ENCODE measurements around the gene PPP6R2.

PPP6R2 gene

DNA sequence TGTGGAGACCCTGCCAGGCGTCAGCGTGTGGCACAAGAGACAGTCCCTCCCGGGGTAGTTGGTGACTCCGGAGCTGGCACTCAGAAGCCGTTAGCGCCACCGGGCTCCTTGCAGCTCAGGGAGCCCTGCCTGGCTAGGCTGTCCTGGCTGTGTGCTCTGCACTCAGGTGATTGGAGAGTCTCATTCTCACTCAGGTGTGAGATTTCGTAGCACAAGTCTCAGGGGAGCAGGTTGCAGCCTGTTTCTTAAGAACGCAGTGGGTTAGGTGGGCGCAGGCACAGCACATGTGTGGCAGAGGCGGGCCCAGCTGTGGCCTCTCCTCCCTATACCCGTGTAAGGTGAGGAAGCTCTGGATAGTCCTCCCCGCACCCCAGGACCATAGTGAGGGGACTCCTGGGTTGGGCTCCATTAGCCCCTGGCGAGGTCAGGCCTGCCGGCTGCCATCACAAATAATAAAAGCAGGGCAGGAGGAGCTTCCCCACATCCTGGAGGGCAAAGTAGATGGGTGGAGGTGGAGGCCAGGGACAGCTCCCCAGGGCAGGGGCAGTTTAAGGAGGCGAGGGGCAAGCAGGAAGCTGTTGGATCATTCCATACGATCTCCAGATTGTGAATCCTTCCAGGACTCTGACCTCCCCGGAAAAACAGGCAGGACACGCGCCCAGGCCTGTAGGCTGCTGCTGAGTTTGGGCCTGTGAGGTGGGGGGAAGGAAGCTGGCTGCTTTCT is 92.3 kb downstream of the PPP6R2 start:
- no peak for DNase-seq

DNA sequence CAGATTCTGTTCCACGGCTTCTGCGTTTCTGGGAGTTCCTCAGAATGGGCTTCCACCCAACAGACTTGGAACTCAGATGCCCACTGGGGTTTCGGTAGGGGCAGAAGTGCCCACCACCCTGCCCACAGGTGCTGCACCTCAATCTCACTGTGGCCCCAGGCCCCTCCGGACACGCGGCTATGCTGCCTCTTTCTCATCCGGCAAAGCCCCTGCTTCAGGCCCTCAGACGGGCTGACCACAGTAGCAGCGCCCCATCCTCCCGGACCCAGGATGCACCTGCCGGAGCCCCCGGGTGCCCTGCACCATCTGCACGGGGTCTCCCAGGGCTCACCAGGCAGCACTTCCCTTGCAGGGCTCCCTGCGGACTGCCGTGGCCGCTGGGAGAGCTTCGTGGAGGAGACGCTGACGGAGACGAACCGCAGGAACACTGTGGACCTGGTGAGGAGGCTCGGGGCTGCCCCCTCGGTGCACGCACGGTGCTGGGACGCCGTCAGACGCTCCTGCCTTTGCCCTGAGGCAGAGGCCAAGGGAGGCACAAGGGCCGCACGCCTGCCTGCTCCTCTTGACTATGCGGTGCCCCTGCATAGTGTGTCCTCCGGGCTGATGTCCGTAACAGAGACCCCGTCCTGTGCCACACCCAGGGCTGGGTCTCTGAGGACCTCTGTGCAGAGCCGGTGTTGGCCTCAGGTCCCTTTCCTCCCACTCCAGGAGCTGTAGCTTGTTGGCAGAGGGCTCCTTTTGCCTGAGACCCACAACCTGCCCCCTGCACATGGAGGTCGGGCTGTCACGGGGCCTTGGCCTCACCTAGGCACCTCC is 93.1 kb downstream of the PPP6R2 start:
- DNase-seq, result no peak

DNA sequence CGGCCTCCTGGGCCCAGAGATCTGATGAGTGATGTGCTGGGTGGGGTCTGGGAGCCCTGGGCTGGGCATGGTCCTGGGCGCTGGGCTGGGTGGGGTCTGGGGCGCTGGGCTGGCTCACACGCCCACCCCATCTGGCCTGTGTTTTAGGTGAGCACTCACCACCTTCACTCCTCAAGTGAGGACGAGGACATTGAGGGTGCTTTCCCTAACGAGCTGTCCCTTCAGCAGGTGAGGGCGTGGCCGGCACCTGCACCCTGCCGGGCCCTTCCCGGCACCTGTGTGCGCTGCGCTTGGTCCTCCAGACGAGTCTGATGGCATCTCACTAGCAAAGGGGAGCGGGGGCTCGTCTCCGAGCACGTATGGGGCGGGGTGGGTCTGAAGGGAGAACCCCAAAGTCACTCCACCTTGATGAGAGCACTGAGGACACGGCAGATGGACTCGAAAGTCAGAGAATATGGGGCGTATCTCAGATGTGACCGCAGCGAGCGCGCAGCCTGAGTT is 93.8 kb downstream of the PPP6R2 start:
- no peak for DNase-seq

DNA sequence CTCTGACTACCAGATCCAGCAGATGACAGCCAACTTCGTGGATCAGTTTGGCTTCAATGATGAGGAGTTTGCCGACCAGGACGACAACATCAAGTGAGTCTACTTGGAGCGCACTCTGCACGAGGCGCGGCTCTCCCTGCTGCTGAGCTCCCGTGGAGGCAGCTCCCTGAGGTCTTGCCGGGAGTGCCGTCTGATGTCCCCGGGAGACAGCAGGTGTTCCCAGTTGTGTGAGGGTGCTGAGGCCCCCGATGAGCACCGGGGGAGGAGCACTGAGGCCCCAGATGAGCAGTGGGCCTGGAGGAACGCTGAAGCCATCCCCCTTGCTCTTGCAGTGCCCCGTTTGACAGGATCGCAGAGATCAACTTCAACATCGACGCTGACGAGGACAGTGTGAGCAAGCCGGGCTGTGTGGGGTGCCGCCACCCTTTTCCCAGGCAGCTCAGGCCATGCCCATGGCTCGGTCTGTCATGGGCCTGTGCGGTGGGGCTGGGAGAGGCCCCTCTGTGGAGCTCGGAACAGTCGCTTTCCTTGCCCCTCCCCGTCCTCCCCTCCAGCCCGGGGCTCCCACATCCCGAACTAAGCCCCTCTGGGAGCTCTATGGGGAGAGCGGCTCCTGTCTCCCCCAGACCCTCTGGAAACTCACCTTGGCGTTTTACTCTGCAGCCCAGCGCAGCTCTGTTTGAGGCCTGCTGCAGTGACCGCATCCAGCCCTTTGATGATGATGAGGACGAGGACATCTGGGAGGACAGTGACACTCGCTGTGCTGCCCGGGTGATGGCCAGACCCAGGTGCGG is 94.6 kb downstream of the PPP6R2 start:
- DNase-seq, result no peak

DNA sequence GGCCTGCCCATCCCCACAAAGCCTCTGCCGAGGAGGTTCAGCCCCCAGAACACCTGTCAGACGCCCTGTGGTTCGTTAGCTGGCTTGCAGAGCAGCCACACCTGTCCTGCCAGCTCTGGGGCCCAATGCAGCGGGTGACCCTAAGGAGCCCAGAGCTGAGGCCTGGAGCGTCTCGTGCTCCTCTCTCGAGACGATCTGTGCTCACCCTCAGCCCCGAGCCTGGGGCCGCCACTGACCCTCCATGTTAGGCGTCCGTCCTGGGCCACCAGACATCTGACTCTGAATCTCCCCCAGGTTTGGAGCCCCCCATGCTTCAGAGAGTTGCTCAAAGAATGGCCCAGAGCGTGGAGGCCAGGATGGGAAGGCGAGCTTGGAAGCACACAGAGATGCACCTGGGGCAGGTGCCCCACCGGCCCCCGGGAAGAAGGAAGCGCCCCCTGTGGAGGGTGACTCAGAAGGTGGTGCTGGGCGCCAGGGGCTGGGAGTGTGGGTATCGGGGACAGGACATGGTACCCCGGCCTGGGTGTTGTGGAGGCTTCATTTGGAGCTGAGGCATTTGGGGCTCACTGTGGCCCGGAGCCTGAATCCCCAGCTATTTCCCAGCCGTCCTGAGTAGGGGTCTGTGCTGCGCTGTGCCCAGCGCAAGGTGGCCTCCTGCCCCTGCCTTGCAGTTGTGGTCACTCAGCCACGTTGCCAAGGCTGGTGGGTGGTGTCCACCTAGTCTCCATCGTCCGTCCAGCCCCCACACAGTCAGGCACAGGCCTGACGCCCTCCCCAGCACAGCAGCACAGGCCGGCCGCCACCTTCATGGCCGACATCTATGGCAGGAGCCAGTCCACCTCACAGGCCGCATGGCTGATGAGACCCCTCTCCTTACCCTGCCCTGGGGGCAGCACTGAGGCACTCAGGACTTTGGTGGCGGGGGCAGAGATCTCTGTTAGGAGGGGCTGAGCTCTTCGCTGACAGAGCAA is 95.5 kb downstream of the PPP6R2 start:
- DNase-seq, result no peak

DNA sequence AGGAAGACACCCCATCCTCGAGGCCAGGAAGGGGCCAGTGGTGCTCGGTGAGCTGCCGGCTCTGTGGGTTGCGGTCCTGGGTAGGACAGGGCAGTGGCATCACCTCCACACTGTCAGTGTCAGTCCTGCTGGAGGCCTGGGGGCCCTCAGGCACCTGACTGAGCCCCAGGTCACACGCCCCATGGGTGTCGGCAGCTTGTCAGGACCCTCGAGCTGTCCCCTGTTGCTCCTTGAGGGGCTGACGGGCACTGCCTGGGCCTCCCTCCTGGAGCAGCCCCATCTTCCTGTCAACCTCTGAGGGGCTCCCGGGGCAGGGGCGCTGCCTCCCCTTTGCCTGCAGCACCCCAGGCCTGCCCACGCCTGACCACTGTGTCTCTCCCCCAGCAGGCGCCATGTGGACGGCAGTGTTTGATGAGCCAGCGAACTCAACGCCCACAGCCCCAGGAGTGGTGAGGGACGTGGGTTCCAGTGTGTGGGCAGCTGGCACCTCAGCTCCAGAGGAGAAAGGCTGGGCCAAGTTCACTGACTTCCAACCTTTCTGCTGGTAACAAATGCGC is 96.3 kb downstream of the PPP6R2 start:
- DNase-seq, result no peak

DNA sequence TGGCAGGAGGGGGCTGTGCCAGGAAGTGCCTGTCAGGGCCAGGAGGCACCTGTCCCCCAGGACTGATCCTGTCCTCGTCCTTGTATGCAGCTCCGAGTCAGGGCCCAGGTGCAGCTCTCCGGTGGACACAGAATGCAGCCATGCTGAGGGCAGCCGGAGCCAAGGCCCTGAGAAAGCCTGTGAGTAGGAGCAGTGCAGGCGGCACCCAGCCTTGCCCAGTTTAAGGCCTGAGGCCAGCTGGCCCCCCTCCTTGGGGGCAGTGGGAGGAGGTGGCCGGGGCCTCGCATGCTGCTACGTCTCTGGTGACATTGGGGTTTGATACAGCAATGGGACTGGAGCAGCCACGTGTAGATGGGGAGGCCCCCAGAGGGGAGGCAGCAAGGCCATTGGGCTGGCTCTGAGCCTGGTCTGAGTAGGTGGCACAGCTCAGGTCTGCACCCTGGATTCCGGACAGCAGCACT is 96.8 kb downstream of the PPP6R2 start:
- no peak for DNase-seq

DNA sequence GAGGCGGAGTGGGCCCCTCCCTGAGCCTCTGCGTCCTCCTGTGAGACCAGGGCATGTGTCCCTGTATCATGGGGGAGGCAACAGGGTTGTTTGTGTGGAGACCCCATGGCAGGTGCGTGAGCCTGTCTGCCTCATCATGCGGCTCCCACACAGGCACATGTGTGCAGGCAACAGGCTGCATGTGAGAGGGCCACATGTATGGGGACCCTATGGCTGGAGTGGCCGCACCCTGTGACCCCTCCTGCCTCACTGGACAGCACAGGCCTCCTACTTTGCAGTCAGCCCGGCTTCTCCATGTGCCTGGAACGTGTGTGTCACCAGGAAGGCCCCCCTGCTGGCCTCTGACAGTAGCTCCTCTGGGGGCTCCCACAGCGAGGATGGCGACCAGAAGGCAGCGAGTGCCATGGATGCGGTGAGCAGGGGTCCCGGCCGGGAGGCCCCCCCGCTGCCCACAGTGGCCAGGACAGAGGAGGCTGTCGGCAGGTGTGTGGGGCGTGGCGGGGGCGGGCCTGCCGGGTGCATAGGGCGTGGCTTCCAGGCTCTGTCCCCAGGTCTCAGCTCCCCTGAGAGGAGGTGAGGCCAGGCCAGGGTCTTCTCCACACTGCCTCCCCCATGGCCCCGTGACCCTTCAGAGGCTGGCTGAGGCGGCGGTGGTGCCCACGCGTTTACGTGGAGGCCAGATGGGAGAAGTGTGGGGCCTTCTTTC is 97.6 kb downstream of the PPP6R2 start:
- no peak for DNase-seq

DNA sequence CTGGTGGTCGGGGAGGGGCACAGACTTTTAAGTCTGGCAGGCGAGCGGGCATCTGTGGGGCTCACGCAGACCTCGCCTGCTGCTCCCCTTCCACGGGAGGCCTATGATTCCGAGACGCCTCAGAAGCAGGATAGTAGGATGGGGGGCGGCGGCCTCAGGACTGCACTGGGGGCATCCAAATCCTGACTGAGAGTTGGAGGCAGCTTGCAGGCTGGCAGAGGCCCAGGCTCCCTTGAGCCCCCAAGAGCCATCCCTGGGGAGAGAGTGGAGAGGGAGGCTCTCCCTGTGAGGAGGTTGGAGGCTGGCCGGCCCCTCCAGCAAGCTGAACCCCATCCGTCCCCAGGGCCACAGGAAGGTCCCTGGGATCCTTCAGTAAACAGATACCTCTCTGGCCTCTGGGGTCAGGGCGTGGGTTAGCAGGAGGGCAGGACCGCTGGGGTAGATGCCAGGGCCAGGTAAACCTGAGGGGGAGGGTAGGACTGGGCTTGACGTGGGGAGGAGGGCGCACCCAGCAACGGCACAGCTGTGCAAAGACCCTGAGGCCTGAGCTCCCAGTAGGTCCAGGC is 98.4 kb downstream of the PPP6R2 start:
- DNase-seq, result no peak

DNA sequence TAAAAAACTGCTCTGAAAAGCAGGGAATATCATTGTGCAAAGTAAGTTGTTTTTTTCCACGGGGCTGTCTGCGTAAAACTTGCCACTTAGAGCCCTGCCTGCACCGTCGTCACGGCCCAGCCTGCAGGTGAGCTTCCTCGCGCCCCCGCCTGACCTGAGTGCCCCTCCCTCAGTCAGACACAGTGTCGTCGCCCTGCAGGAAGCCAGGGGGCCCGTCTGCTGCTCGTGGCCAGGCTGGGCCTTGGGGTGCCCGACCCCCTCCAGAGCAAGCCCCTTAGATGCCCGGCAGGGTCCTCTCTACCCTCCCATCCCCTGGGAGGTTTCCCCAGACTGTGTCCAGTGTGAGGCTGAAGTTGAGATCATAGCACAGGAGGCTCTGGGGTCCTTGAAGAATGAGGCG is 100.1 kb downstream of the PPP6R2 start:
- no peak for DNase-seq

DNA sequence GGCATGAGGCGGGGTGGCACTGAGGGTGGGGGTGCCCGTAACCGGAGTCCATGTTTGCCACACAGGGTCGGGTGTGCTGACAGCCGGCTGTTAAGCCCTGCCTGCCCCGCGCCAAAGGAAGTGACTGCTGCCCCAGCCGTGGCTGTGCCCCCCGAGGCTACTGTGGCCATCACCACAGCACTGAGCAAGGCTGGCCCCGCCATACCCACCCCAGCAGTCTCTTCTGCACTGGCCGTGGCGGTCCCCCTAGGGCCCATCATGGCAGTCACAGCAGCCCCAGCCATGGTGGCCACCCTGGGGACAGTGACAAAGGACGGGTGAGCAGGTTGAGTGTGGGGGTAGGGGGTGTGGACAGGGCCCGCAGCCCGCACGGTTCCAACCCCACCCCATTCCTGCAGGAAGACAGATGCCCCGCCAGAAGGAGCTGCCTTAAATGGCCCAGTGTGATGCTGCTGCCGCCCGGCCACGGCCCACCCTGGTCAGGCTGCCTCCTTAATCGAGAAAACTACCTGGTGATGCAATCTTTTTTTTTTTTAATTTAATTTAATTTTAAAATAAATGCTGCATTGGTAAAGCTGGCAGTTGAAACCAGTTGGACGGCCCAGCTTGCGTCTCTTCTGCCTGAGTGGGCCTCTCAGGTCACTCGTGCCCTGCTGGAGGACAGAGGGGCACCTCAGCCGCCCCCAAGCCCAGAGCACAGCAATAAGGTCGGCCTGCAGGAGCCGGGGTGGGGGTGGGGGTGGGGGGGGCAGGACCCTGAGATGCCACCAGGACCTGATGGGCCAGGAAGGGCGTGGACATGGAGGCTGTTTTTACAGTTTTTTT is 100.9 kb downstream of the PPP6R2 start:
- no peak for DNase-seq

DNA sequence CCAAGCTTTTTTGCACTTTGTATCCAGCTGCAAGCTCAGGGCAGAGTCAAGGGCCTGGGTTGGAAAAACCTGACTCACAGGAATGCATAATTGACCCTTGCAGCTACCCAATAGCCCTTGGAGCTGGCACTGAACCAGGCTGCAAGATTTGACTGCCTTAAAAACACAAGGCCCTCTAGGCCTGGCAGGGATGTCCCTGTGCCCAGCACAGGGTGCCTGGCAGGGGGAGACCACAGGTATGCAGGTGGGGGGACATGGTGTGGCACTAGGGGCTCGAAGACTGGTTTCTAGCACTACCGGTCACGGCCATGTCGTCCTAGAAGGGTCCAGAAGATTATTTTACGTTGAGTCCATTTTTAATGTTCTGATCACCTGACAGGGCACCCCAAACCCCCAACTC is 101.5 kb downstream of the PPP6R2 start:
- DNase-seq, result no peak

DNA sequence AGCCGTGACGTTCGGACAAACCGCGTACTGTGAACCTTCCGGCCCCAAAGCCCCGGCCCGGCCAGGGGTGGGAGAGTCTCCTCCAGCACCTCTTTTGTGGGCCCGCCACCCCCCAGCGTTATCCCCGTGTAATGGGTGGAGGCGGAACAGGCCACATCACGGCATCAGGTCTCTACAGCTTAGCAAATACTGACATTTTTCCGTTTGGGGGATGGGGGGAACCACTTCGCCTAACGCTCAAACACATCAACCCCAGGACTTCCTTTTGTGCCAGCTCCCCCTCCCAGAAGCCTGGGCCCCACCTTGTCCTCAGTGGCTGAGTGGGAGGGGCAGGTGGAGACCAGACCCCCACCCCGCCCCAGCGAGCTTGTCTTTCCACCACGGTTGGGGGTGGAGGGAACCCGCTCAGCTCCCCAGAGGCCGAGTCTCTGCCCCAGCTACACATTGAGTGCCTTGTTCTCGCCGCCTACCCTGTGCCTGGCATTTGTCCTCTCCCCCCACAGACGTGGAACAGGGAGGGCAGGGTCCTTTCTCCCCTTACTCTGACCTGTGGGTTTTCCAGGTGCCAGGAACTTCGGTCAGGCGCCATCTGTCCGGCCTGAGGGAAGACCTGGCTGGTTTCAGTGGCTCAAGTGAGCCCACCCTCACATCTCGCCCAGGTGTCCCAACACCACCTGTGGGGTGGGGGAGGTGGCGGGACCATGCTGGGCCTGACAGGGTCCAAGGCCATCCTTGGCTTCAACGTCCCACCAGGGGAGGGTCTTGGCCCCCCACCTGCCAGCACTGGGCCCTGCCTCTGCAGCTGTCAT is 102.1 kb downstream of the PPP6R2 start:
- DNase-seq, result no peak

DNA sequence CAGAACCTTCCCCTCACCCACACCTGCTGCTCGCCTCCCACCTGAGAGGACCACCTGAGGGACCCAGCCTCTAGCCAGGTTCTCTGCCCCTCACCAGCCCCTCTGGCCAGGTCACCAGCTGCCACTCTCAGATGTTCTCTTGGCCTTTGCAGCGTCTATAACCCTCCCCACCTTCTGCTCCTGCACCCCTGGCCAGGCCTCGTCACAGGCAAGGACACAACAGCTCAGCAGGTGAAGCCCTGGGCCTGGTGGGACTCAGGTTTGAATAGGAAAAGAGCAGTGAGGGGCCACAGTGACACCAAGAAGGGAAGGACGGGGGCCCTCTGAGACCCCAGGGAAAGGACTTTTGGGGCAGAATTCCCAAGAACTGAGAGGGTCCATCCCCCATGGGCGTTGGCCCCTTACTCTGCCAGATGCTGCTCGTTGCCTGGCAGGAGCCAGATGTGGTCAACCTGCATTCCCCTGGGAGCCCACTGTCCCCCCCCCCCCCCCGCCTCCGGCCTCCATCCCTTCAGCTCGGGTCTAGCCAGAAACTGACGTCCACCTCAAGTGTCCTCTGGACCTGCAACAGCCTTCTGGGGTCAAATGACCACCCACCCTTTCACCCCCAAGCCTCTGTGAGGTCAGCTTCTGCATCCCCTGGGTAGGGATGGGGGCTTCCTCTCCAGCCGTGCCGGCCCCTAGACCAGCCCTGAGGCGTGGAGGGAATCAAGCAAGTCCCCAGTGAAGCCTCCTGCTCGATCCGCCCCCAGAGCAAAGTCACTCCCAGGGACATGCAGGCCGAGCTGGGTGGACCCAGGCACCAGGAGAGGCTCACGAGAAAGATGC is 103.0 kb downstream of the PPP6R2 start:
- DNase-seq, result no peak

DNA sequence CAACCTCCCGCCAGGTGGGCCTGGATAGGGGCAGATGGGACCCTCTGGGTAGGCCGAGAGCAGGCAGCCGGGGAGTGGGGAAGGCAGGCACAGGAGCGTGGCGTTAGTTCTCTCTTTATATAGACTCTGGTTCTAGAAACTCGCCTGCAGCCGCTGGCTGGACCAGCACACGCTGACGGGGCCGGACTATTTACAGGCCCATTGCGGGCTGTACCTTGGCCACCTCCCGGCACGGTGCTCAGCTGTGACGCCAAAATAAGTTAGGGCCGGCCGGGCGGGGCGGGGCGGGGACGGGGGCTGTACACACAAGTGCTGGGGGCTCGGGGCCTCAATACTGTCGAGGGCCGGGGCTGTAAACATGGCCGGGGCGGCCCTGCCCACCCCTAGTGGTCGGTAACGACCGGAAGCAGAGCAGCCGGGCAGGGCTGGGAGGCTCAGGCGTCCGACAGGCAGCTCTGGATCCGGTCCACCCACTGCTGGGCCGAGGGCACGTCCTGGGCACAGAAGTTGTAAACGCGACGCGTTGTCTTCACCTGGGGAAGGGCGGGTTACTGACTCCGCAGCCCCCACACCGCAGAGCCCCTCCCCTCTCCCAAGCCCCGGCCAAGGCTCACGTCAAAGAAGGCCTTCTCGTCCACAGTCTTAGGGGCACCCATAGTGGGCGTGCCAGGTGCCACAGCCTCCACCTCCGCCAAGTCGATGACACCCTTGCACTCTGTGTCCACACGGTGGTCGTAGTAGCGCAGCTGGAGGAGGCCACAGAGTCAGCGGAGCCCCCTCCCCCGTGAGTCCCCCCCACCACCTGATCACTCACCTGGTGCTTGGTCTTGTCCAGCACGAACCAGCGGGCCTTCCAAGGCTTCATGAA is 103.8 kb downstream of the PPP6R2 start:
- DNase-seq, result no peak

DNA sequence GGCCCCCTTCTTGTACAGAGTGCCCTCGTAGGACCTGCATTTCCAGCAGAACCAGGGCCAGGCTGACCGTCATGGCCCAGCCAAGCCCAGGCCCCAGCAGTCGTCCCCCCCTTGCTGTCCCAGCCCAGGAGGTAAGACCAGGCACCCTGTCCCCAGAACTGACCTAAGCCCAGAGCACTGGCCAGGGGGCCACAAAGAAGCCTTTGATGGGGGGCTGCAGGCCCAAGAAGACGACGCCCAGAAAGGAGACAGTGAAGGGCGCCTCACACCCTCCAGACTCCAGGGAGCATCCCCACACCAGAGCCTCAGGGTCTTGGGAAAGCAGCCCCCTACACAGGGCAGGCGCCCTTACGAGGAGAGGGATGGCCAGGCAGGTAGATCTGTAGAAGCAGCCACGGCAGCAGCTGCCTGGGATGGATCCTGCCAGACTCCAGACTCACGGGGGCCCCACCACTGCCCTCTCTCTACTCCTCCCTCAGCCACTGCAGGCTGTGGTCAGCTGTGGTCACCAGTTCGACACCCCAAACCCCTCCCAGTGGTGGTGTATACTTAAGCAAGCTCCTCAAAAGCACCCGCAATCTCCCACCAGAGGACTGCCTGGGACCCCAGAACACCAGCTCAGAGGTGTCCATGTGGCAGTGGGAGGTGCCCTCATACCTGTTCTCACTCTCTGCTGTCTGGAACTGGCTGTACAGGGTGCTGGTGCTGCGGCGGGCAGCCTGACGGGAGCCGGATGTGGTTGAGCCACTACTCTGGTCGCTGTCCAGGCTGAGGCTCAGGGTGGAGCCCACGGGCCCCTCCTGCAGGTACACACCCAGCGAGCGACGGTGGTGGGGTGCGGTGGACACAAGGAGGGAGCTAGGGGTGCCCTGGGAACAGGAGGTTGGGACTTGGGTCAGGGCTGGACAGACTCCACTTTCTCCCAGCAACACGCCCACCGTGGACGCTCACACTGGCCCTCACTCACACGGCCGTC is 104.7 kb downstream of the PPP6R2 start:
- no peak for DNase-seq

All from NCI-H1930 (cell line).